A673 (cell line): ENCODE data around the gene LRRC51. TPM values are rescaled to one million over a fixed set of nuclear protein-coding genes. Genes with fewer than 3 reads are reported as not detected.

Source experiments
- BruUV-seq: library from RNA; stranded (reverse); fragments of 400-500 nt; replicated peaks from 2 replicates; lab custom pipeline; 2021; lab: Mats Ljungman, UMichigan
- CTCF ChIA-PET: fragments of 300-600 bp; sonication (Branson Sonifier 250); formaldehyde crosslinking; loops from one replicate; lab custom pipeline; 2022; ENCODE audit warnings: antibody characterized with exemption; lab: Charles Lee
- POLR2A ChIA-PET: fragments of 300-600 bp; sonication (Branson Sonifier 250); formaldehyde crosslinking; loops from one replicate; lab custom pipeline; 2022; ENCODE audit warnings: antibody characterized with exemption; ENCODE audit not compliant: low non-redundant PET; lab: Charles Lee
- DNase-seq: peaks from one replicate; pipeline ENCODE4 v3.0.0-alpha.2; 2015; ENCODE audit warnings: low spot score
- H3K27ac ChIP-seq: fragments of 200-600 bp; sonication (generic); 2 replicates; pipeline ENCODE4 v1.5.1; 2016; ENCODE audit warnings: mixed run types, low read depth, mild to moderate bottlenecking, mixed read lengths, antibody characterized with exemption, low read length; ENCODE audit not compliant: poor library complexity, severe bottlenecking
- H3K27me3 ChIP-seq: fragments of 200-600 bp; sonication (generic); replicated peaks from 2 replicates; pipeline ENCODE4 v1.6.1; 2017; ENCODE audit warnings: mixed run types, low read depth, mild to moderate bottlenecking, mixed read lengths, antibody characterized with exemption, low read length; ENCODE audit not compliant: insufficient read depth, poor library complexity
- H3K36me3 ChIP-seq: fragments of 200-600 bp; sonication (generic); 2 replicates; pipeline ENCODE4 v1.6.1; 2016; ENCODE audit warnings: mixed run types, mild to moderate bottlenecking, mixed read lengths, antibody characterized with exemption, low read length; ENCODE audit not compliant: insufficient read depth, poor library complexity, severe bottlenecking
- H3K4me1 ChIP-seq: fragments of 200-600 bp; sonication (generic); 2 replicates; pipeline ENCODE4 v1.6.1; 2017; ENCODE audit warnings: mixed run types, mild to moderate bottlenecking, mixed read lengths, antibody characterized with exemption, low read length; ENCODE audit not compliant: insufficient read depth, poor library complexity, severe bottlenecking
- H3K4me3 ChIP-seq: fragments of 200-600 bp; sonication (generic); 2 replicates; pipeline ENCODE4 v1.5.1; 2016; ENCODE audit warnings: low read depth, mixed run types, mild to moderate bottlenecking, mixed read lengths, low read length; ENCODE audit not compliant: poor library complexity, severe bottlenecking
- H3K9me3 ChIP-seq: fragments of 200-600 bp; sonication (generic); 2 replicates; pipeline ENCODE4 v1.6.1; 2016; ENCODE audit warnings: mixed run types, low read depth, mild to moderate bottlenecking, mixed read lengths, antibody characterized with exemption, low read length; ENCODE audit not compliant: poor library complexity, severe bottlenecking
- CTCF ChIP-seq: fragments of 300-800, 200-600 bp; sonication (generic); conservative IDR thresholded peaks from 2 replicates; pipeline ENCODE4 v1.5.1; 2017; ENCODE audit warnings: low read depth, mild to moderate bottlenecking, antibody characterized with exemption, low read length, moderate library complexity, mixed read lengths
- EZH2 ChIP-seq: fragments of 200-600 bp; sonication (generic); IDR thresholded peaks from 2 replicates; pipeline ENCODE4 v1.6.1; 2017; ENCODE audit warnings: borderline replicate concordance, low read depth, mild to moderate bottlenecking, mixed read lengths, antibody characterized with exemption, low read length; ENCODE audit not compliant: poor library complexity, severe bottlenecking
- intact Hi-C: fragments of 100-400 bp; cut with micrococcal nuclease; formaldehyde crosslinking; loops from one replicate; pipeline ENCODE4 v1.10.0; 2022; ENCODE audit not compliant: unreplicated experiment
- total RNA-seq: library from RNA; stranded (reverse); gene quantifications from 2 replicates; pipeline ENCODE4 v1.2.3, GENCODE V29; 2021

LRRC51 gene
- total RNA-seq, 1 experiment from 2014 or later: 13.9 TPM

GRCh38 chr11:72058416-72059034, 22.1 kb upstream of the LRRC51 start:
- intact Hi-C loops: no loop called here
- Histone ChIP-seq H3K36me3 (peaks cover 3% of the 10 kb centered on the region), H3K4me3 (no peak overlapping the region), H3K4me1 (peaks cover 5% of the 10 kb centered on the region), H3K27ac (no peak overlapping the region), H3K27me3 (no peaks in the 10 kb centered on the region), H3K9me3 (no peaks in the 10 kb centered on the region)
- no peak for DNase-seq
- TF ChIP-seq EZH2 (no peak), CTCF (no peak)
- BruUV-seq: no TSS peak
- CTCF ChIA-PET: interaction anchor here (0.6 kb wide), 1 partner anchor 13 kb away, joined by 3 read pairs; no protein-coding TSS in a partner anchor
- POLR2A ChIA-PET: no interaction called here

GRCh38 chr11:72061739-72062396, 18.8 kb upstream of the LRRC51 start:
- POLR2A ChIA-PET: interaction anchor here (0.6 kb wide), 1 partner anchor 75 kb away, joined by 3 read pairs; no protein-coding TSS in a partner anchor
- TF ChIP-seq EZH2: no peak
- no peak for TF ChIP-seq CTCF
- CTCF ChIA-PET: no interaction called here
- Histone ChIP-seq H3K9me3 (no peaks in the 10 kb centered on the region), H3K36me3 (peaks cover 17% of the 10 kb centered on the region), H3K27ac (no peak overlapping the region), H3K4me3 (no peak overlapping the region), H3K4me1 (peaks cover 5% of the 10 kb centered on the region), H3K27me3 (no peaks in the 10 kb centered on the region)
- intact Hi-C loops: no loop called here
- DNase-seq: no peak
- BruUV-seq: no TSS peak

DNA sequence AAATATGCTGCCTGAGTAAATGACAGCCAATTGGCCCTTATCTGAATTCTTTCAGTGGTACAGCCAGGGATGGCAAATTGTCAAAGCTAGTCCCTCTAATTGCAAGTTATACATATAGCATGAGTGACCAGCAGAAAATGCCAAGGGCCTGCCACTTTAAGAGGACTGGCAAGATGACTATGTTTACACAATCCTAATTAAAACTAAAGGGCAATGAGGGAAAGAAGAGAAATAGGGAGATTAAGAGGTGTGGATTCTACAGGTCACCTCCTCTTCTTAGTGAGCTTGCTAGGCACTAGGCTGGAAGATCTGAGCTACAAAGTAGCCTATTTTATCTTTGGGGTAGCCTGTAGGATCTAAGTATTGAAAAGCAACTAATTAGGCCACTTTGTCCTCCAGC, 13.8 kb upstream of the LRRC51 start:
- ChIA-PET CTCF (interaction anchor here (0.6 kb wide), 1 partner anchor 658 kb away, joined by 5 read pairs; no protein-coding TSS in a partner anchor), POLR2A (no interaction called here)
- intact Hi-C loops: no loop called here
- no peaks in the 10 kb centered on the region for H3K9me3 ChIP-seq
- no peak overlapping the region for H3K4me3 ChIP-seq
- DNase-seq: no peak
- H3K36me3 ChIP-seq: peaks cover 21% of the 10 kb centered on the region
- BruUV-seq: no TSS peak
- peaks cover 17% of the 10 kb centered on the region for H3K4me1 ChIP-seq
- TF ChIP-seq CTCF (no peak), EZH2 (no peak)
- no peak overlapping the region for H3K27ac ChIP-seq
- no peaks in the 10 kb centered on the region for H3K27me3 ChIP-seq
